Hepatocyte (in vitro differentiated cells): ENCODE measurements around the gene PCDH9. TPM values are rescaled to one million over a fixed set of nuclear protein-coding genes. Genes with fewer than 3 reads are reported as not detected.

ENCODE experiments used
- DNase-seq: peaks from one replicate; pipeline ENCODE4 v3.0.0-alpha.2; 2016; ENCODE audit warnings: low spot score
- H2AFZ ChIP-seq: fragments of 200-600 bp; sonication (generic); 2 replicates; pipeline ENCODE4 v1.6.0; 2016; ENCODE audit warnings: antibody characterized with exemption, mild to moderate bottlenecking
- H3K27ac ChIP-seq: fragments of 200-600 bp; sonication (generic); 2 replicates; pipeline ENCODE4 v1.5.1; 2016; ENCODE audit warnings: mild to moderate bottlenecking
- H3K27me3 ChIP-seq: fragments of 200-600 bp; sonication (generic); 2 replicates; pipeline ENCODE4 v1.6.1; 2016
- H3K36me3 ChIP-seq: fragments of 200-600 bp; sonication (generic); replicated peaks from 2 replicates; pipeline ENCODE4 v1.5.1; 2016; ENCODE audit warnings: low read depth; ENCODE audit not compliant: insufficient read depth
- H3K4me1 ChIP-seq: fragments of 200-600 bp; sonication (generic); 2 replicates; pipeline ENCODE4 v1.5.1; 2016; ENCODE audit warnings: mild to moderate bottlenecking, moderate library complexity; ENCODE audit not compliant: insufficient read depth
- H3K4me2 ChIP-seq: fragments of 200-600 bp; sonication (generic); 2 replicates; pipeline ENCODE4 v1.6.0; 2016
- H3K4me3 ChIP-seq: fragments of 200-600 bp; sonication (generic); 2 replicates; pipeline ENCODE4 v1.5.1; 2016; ENCODE audit warnings: mild to moderate bottlenecking
- H3K79me2 ChIP-seq: fragments of 200-600 bp; sonication (generic); 2 replicates; pipeline ENCODE4 v1.6.0; 2017; ENCODE audit warnings: mild to moderate bottlenecking
- H3K9me2 ChIP-seq: fragments of 200-600 bp; sonication (generic); replicated peaks from 2 replicates; pipeline ENCODE4 v1.6.0; 2017; ENCODE audit warnings: mild to moderate bottlenecking; ENCODE audit not compliant: insufficient read depth
- H3K9me3 ChIP-seq: fragments of 200-600 bp; sonication (generic); 2 replicates; pipeline ENCODE4 v1.5.1; 2016; ENCODE audit warnings: low read depth, mild to moderate bottlenecking
- H4K20me1 ChIP-seq: fragments of 200-600 bp; sonication (generic); 2 replicates; pipeline ENCODE4 v1.6.0; 2016; ENCODE audit warnings: mild to moderate bottlenecking; ENCODE audit not compliant: insufficient read depth, poor library complexity, severe bottlenecking
- EZH2 ChIP-seq: fragments of 200-600 bp; sonication (generic); IDR thresholded peaks from 2 replicates; pipeline ENCODE4 v1.6.1; 2016; ENCODE audit warnings: antibody characterized with exemption, mild to moderate bottlenecking, borderline replicate concordance
- EZH2phosphoT487 ChIP-seq: fragments of 200-600 bp; sonication (generic); IDR thresholded peaks from one replicate; pipeline ENCODE4 v1.6.1; 2018; ENCODE audit warnings: antibody characterized with exemption, mild to moderate bottlenecking, low read depth, moderate library complexity; ENCODE audit not compliant: unreplicated experiment, severe bottlenecking
- WGBS: methylation state at CpG from one replicate; pipeline ENCODE4 v1.1.6; 2016; ENCODE audit warnings: low lambda C conversion rate; ENCODE audit errors: missing lambda C conversion rate; 5-methylcytosine and 5-hydroxymethylcytosine counted together
- polyA plus RNA-seq: library from polyadenylated mRNA; unstranded; fragments of >200 nt; fragmentation: Nextera tagmentation; extraction: Ambion mirVana; gene quantifications from 2 replicates; pipeline ENCODE4 v1.2.1, GENCODE V29; 2016
- total RNA-seq: library from RNA; depleted of rRNA; stranded (reverse); fragments of >200 nt; gene quantifications from 2 replicates; pipeline ENCODE4 v1.2.3, GENCODE V29; 2014
- TF ChIP-seq, protein P1 (sequence below): fragments of 200-600 bp; sonication (generic); IDR thresholded peaks from 2 replicates; pipeline ENCODE4 v1.5.1; 2016; ENCODE audit warnings: antibody characterized with exemption, mild to moderate bottlenecking; ENCODE audit not compliant: poor library complexity

PCDH9 gene
- total and polyA plus RNA-seq, 2 experiments from 2014 or later, result 6.9 to 15.0 TPM

DNA sequence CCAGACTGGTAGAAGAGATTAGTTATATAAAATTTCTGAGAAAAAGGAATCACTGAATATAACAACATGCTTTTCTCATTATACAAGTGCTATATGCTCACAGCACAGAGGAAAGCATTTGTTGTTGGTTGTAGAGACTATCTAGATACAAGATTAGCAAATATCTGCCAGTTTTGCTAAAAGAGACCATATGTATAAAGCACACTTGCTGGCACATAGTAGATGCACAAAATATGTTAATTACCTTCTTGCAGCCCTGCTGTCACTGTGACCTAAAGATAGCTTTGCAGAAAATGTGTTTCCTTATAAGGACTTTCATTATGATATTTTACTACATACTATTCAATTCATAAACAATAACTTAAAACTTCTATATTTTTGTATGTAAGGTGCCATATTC lies 755.1 kb downstream of the PCDH9 start:
- no peak for TF ChIP-seq EZH2phosphoT487
- TF ChIP-seq, protein P1, sequence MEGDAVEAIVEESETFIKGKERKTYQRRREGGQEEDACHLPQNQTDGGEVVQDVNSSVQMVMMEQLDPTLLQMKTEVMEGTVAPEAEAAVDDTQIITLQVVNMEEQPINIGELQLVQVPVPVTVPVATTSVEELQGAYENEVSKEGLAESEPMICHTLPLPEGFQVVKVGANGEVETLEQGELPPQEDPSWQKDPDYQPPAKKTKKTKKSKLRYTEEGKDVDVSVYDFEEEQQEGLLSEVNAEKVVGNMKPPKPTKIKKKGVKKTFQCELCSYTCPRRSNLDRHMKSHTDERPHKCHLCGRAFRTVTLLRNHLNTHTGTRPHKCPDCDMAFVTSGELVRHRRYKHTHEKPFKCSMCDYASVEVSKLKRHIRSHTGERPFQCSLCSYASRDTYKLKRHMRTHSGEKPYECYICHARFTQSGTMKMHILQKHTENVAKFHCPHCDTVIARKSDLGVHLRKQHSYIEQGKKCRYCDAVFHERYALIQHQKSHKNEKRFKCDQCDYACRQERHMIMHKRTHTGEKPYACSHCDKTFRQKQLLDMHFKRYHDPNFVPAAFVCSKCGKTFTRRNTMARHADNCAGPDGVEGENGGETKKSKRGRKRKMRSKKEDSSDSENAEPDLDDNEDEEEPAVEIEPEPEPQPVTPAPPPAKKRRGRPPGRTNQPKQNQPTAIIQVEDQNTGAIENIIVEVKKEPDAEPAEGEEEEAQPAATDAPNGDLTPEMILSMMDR, result no peak
- no peak for TF ChIP-seq EZH2
- Histone ChIP-seq H3K4me1 (no peaks in the 10 kb centered on the region), H4K20me1 (no peaks in the 10 kb centered on the region), H3K36me3 (no peaks in the 10 kb centered on the region), H3K27ac (no peak overlapping the region), H3K4me3 (no peak overlapping the region), H3K9me2 (no peaks in the 10 kb centered on the region), H3K9me3 (no peaks in the 10 kb centered on the region), H2AFZ (no peak overlapping the region), H3K27me3 (no peaks in the 10 kb centered on the region), H3K4me2 (no peak overlapping the region), H3K79me2 (no peaks in the 10 kb centered on the region)
- DNase-seq, result no peak

DNA sequence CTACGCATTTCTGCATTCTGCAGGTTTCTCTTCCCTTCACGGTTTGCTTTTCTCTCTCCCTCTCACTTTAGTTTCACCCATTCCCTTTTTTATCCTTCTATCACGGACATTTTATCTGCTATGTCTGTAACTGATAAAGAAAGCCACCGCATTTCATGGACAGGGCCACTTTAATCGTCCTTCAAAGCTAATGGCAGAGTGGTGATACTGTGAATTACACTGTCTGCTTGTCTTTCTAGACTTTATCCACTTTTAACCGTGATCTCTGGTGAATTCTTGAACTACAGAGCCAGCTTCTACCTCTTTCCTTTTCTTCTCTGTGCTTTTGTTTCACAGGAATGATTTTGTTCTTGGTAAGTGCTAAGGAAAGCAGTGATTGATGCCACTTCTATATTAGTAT lies 760.4 kb downstream of the PCDH9 start:
- no peaks in the 10 kb centered on the region for H3K36me3 ChIP-seq
- no peak overlapping the region for H2AFZ ChIP-seq
- TF ChIP-seq, protein P1, result no peak
- TF ChIP-seq EZH2phosphoT487 (no peak), EZH2 (no peak)

DNA sequence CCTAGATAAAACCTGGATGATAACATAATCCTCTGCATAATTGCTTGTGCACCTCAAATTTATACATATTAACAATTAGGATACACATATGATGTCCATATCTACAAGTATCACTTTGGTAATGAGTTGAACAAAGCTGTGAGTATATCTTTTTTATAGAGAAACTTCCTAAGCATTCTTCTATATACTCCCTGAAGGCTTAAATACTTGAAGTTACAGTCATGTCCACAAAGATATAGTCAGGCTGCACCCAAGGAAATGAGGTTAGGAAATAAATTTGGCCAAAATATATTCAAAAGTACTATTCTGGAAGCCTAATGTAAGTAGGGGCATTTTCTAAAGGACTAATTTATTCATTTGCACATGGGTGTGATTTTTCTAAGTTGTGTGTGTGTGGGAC lies 761.5 kb downstream of the PCDH9 start:
- no peaks in the 10 kb centered on the region for H3K9me2 ChIP-seq
- no peaks in the 10 kb centered on the region for H3K27me3 ChIP-seq
- no peaks in the 10 kb centered on the region for H3K36me3 ChIP-seq
- no peak overlapping the region for H3K4me3 ChIP-seq
- H4K20me1 ChIP-seq, result no peaks in the 10 kb centered on the region
- H2AFZ ChIP-seq, result no peak overlapping the region
- no peaks in the 10 kb centered on the region for H3K9me3 ChIP-seq
- no peaks in the 10 kb centered on the region for H3K4me1 ChIP-seq
- TF ChIP-seq, protein P1, result no peak
- TF ChIP-seq EZH2phosphoT487, result no peak
- TF ChIP-seq EZH2, result no peak
- H3K27ac ChIP-seq, result no peak overlapping the region
- H3K4me2 ChIP-seq, result no peak overlapping the region
- H3K79me2 ChIP-seq, result no peaks in the 10 kb centered on the region
- DNase-seq, result no peak

More for the DNA sequence above, 760.4 kb downstream of the PCDH9 start:
- Histone ChIP-seq H3K4me2 (no peak overlapping the region), H3K9me3 (no peaks in the 10 kb centered on the region), H3K9me2 (no peaks in the 10 kb centered on the region), H3K27ac (no peak overlapping the region), H3K79me2 (no peaks in the 10 kb centered on the region), H3K27me3 (no peaks in the 10 kb centered on the region), H3K4me1 (no peaks in the 10 kb centered on the region), H4K20me1 (no peaks in the 10 kb centered on the region), H3K4me3 (no peak overlapping the region)
- DNase-seq, result no peak
- 43% methylated on average over 6 of the region's 6 CpGs for WGBS

DNA sequence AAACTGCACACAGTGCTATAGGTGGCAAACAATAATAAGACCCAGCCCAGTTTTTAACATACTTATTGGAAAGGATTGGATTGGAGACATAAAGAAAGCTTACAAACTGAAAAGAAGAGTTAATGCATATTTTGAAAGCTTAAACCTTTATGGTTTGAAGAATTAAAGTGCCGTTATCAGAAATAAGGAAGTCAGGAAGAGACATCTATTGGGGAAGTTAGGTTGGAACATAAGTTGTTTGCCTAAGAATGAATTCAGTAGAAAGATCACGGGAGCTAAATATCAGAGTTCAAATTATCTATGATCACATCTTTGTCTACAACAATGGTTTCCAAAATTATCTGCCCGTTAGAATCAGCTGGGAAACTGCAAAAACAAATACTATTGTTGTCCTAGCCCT lies 767.9 kb downstream of the PCDH9 start:
- Histone ChIP-seq H3K4me2 (no peak overlapping the region), H2AFZ (no peak overlapping the region), H3K9me3 (no peaks in the 10 kb centered on the region), H3K27me3 (no peaks in the 10 kb centered on the region), H3K4me3 (no peak overlapping the region), H4K20me1 (no peaks in the 10 kb centered on the region), H3K36me3 (no peaks in the 10 kb centered on the region), H3K27ac (no peak overlapping the region), H3K4me1 (no peaks in the 10 kb centered on the region), H3K79me2 (no peaks in the 10 kb centered on the region), H3K9me2 (no peaks in the 10 kb centered on the region)
- TF ChIP-seq, protein P1, result no peak
- TF ChIP-seq EZH2phosphoT487, result no peak
- TF ChIP-seq EZH2, result no peak
- DNase-seq, result no peak
- WGBS, result 74% methylated on average over 3 of the region's 3 CpGs
